GM23338 (cell line): Measurements from ENCODE around the gene PER1. TPM values are rescaled to one million over a fixed set of nuclear protein-coding genes. Genes with fewer than 3 reads are reported as not detected.

ENCODE experiments used
- ATAC-seq: fragments of 200-7000 bp; cut with Tn5 transposase; 3 replicates; pipeline ENCODE4 v1.9.1; 2020
- DNase-seq: peaks from one replicate; pipeline ENCODE4 v3.0.0-alpha.2; 2015; ENCODE audit warnings: low spot score
- H2AFZ ChIP-seq: fragments of 200-600 bp; sonication (generic); 2 replicates; pipeline ENCODE4 v1.8.0; 2016; ENCODE audit warnings: antibody characterized with exemption, mild to moderate bottlenecking, moderate library complexity
- H3F3A ChIP-seq: fragments of 200-600 bp; sonication (generic); replicated peaks from 2 replicates; pipeline ENCODE4 v1.8.0; 2017; ENCODE audit warnings: antibody characterized with exemption, mixed run types, low read depth
- H3K27ac ChIP-seq: fragments of 200-600 bp; sonication (generic); 2 replicates; pipeline ENCODE4 v1.6.1; 2016; ENCODE audit warnings: low read depth
- H3K27me3 ChIP-seq: fragments of 200-600 bp; sonication (generic); 2 replicates; pipeline ENCODE4 v1.8.0; 2016; ENCODE audit warnings: mild to moderate bottlenecking, mixed run types, moderate library complexity; ENCODE audit not compliant: insufficient read depth
- H3K36me3 ChIP-seq: fragments of 200-600 bp; sonication (generic); 2 replicates; pipeline ENCODE4 v1.8.0; 2016; ENCODE audit warnings: mild to moderate bottlenecking; ENCODE audit not compliant: insufficient read depth
- H3K4me1 ChIP-seq: fragments of 200-600 bp; sonication (generic); 2 replicates; pipeline ENCODE4 v1.8.0; 2016; ENCODE audit warnings: mild to moderate bottlenecking, moderate library complexity; ENCODE audit not compliant: insufficient read depth
- H3K4me2 ChIP-seq: fragments of 200-600 bp; sonication (generic); 2 replicates; pipeline ENCODE4 v1.7.1; 2017; ENCODE audit warnings: mixed run types
- H3K4me3 ChIP-seq: fragments of 200-600 bp; sonication (generic); 2 replicates; pipeline ENCODE4 v1.6.1; 2016; ENCODE audit warnings: mixed run types
- H3K79me2 ChIP-seq: fragments of 200-600 bp; sonication (generic); replicated peaks from 2 replicates; pipeline ENCODE4 v1.8.0; 2017; ENCODE audit warnings: mild to moderate bottlenecking; ENCODE audit not compliant: insufficient read depth
- H3K9me2 ChIP-seq: fragments of 200-600 bp; sonication (generic); 2 replicates; pipeline ENCODE4 v1.8.0; 2017; ENCODE audit not compliant: insufficient read depth
- H4K20me1 ChIP-seq: fragments of 200-600 bp; sonication (generic); replicated peaks from 2 replicates; pipeline ENCODE4 v1.8.0; 2017; ENCODE audit warnings: mild to moderate bottlenecking; ENCODE audit not compliant: insufficient read depth
- H3K27ac Mint-ChIP-seq: 2 replicates; pipeline ENCODE4 v1.8.0; 2020; ENCODE audit warnings: inconsistent platforms, mild to moderate bottlenecking, moderate library complexity, mixed read lengths
- H3K27me3 Mint-ChIP-seq: 3 replicates; pipeline ENCODE4 v1.8.0; 2022; ENCODE audit warnings: low read depth, mild to moderate bottlenecking, moderate library complexity, mixed read lengths, inconsistent platforms; ENCODE audit not compliant: insufficient read depth, poor library complexity
- H3K36me3 Mint-ChIP-seq: 3 replicates; pipeline ENCODE4 v1.8.0; 2021; ENCODE audit warnings: low read depth, mild to moderate bottlenecking, inconsistent platforms, moderate library complexity, mixed read lengths
- H3K4me1 Mint-ChIP-seq: 3 replicates; pipeline ENCODE4 v1.8.0; 2020; ENCODE audit warnings: mild to moderate bottlenecking, inconsistent platforms, mixed read lengths
- H3K4me3 Mint-ChIP-seq: 3 replicates; pipeline ENCODE4 v1.8.0; 2021; ENCODE audit warnings: moderate library complexity, mild to moderate bottlenecking, inconsistent platforms, mixed read lengths
- H3K9me3 Mint-ChIP-seq: 3 replicates; pipeline ENCODE4 v1.8.0; 2020; ENCODE audit warnings: moderate library complexity, mild to moderate bottlenecking, inconsistent platforms, mixed read lengths
- CREB1 ChIP-seq: fragments of 250-450 bp; sonication (Bioruptor Pico); IDR thresholded peaks from 2 replicates; pipeline ENCODE4 v1.5.0; 2020; ENCODE audit warnings: low read depth, mild to moderate bottlenecking, moderate library complexity
- EZH2 ChIP-seq: fragments of 200-600 bp; sonication (generic); IDR thresholded peaks from one replicate; pipeline ENCODE4 v1.8.0; 2017; ENCODE audit warnings: antibody characterized with exemption, mild to moderate bottlenecking, low read depth; ENCODE audit not compliant: unreplicated experiment
- EZH2phosphoT487 ChIP-seq: fragments of 200-600 bp; sonication (generic); IDR thresholded peaks from one replicate; pipeline ENCODE4 v1.8.1; 2018; ENCODE audit warnings: antibody characterized with exemption; ENCODE audit not compliant: unreplicated experiment
- JUNB ChIP-seq: IDR thresholded peaks from one replicate; pipeline ENCODE4 v1.6.1; 2016; ENCODE audit warnings: antibody characterized with exemption; ENCODE audit not compliant: unreplicated experiment
- NANOG ChIP-seq: IDR thresholded peaks from 2 replicates; pipeline ENCODE4 v1.6.1; 2016; ENCODE audit warnings: antibody characterized with exemption, borderline replicate concordance
- POLR2AphosphoS5 ChIP-seq: IDR thresholded peaks from 2 replicates; pipeline ENCODE4 v1.6.1; 2016; ENCODE audit warnings: antibody characterized with exemption, low read depth
- STAT1 ChIP-seq: IDR thresholded peaks from one replicate; pipeline ENCODE4 v1.6.1; 2016; ENCODE audit warnings: antibody characterized with exemption; ENCODE audit not compliant: unreplicated experiment
- ZNF114 ChIP-seq: fragments of 250-450 bp; sonication (Bioruptor Pico); IDR thresholded peaks from 2 replicates; pipeline ENCODE4 v1.5.0; 2020; ENCODE audit warnings: mild to moderate bottlenecking, moderate library complexity
- polyA plus RNA-seq: library from polyadenylated mRNA; unstranded; fragments of >200 nt; fragmentation: Nextera tagmentation; extraction: Ambion mirVana; gene quantifications from 2 replicates; pipeline ENCODE4 v1.2.1, GENCODE V29; 2016
- total RNA-seq: library from RNA; depleted of rRNA; stranded (reverse); fragments of >200 nt; shearing (Covaris generic); gene quantifications from 2 replicates; pipeline ENCODE4 v1.2.3, GENCODE V29; 2014
- TF ChIP-seq, protein P1 (sequence below), 2 experiments: fragments of 200-600 bp in 1 of 2; sonication (generic) in 1 of 2; conservative IDR thresholded peaks; 2 replicates each; pipeline versions ENCODE4 v1.5.1 to v1.6.1; 2016 to 2017; ENCODE audit warnings: antibody characterized with exemption in 2 of 2, low read depth in 2 of 2, mild to moderate bottlenecking in 2 of 2, moderate library complexity in 1 of 2
- TF ChIP-seq, protein P2 (sequence below): IDR thresholded peaks from 2 replicates; pipeline ENCODE4 v1.6.1; 2016; ENCODE audit warnings: antibody characterized with exemption
- TF ChIP-seq, protein P3 (sequence below): IDR thresholded peaks from one replicate; pipeline ENCODE4 v1.6.1; 2018; ENCODE audit warnings: antibody characterized with exemption; ENCODE audit not compliant: unreplicated experiment

PER1 gene
- total and polyA plus RNA-seq, 2 experiments from 2014 or later: 12.2 to 36.1 TPM

DNA sequence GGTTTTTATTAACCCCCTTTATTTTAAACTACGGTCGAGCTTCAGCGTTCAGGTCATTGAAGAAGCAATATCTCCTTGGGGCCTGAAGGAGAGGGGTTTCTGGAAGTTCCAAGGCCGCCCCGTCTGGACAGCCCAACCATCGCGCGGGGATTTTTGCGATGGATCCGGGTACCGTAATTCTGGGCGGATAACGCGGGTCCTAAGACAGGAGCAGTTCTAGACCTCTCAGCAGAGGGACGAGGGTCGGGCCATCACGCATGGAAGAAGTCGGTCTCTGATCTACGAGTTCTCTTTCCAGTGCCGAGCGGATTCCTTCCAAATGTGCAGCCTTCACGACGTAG lies 34.2 kb upstream of the PER1 start:
- Histone ChIP-seq H3K79me2 (no peaks in the 10 kb centered on the region), H3K27me3 (peaks cover 13% of the 10 kb centered on the region), H3K9me2 (no peaks in the 10 kb centered on the region), H3K4me3 (peak overlapping the region; percentile 100), H3F3A (peaks cover 11% of the 10 kb centered on the region), H4K20me1 (no peaks in the 10 kb centered on the region), H3K36me3 (no peaks in the 10 kb centered on the region), H3K4me1 (peaks cover 9% of the 10 kb centered on the region), H2AFZ (peak overlapping the region; percentile 98), H3K4me2 (peak overlapping the region; percentile 77), H3K27ac (no peak overlapping the region)
- DNase-seq (no peak), ATAC-seq (no peak)
- Mint-ChIP-seq H3K27ac (no peak overlapping the region), H3K27me3 (peaks cover 22% of the 10 kb centered on the region), H3K9me3 (no peaks in the 10 kb centered on the region; the same call in 2 of the 3 replicates), H3K36me3 (no peaks in the 10 kb centered on the region; the same call in 2 of the 3 replicates), H3K4me1 (peaks cover 13% of the 10 kb centered on the region), H3K4me3 (no peak overlapping the region)
- no peak for TF ChIP-seq ZNF114
- TF ChIP-seq, protein P1, sequence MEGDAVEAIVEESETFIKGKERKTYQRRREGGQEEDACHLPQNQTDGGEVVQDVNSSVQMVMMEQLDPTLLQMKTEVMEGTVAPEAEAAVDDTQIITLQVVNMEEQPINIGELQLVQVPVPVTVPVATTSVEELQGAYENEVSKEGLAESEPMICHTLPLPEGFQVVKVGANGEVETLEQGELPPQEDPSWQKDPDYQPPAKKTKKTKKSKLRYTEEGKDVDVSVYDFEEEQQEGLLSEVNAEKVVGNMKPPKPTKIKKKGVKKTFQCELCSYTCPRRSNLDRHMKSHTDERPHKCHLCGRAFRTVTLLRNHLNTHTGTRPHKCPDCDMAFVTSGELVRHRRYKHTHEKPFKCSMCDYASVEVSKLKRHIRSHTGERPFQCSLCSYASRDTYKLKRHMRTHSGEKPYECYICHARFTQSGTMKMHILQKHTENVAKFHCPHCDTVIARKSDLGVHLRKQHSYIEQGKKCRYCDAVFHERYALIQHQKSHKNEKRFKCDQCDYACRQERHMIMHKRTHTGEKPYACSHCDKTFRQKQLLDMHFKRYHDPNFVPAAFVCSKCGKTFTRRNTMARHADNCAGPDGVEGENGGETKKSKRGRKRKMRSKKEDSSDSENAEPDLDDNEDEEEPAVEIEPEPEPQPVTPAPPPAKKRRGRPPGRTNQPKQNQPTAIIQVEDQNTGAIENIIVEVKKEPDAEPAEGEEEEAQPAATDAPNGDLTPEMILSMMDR (conservative IDR thresholded peaks at IDR 0.05; ENCODE audit: low read depth in 2 of 2): 0 out of 4 replicates have a peak, but pooled peaks of 1 of the 2 experiments have one; percentile 25
- TF ChIP-seq POLR2AphosphoS5: no peak
- TF ChIP-seq STAT1: no peak
- TF ChIP-seq EZH2phosphoT487: no peak

DNA sequence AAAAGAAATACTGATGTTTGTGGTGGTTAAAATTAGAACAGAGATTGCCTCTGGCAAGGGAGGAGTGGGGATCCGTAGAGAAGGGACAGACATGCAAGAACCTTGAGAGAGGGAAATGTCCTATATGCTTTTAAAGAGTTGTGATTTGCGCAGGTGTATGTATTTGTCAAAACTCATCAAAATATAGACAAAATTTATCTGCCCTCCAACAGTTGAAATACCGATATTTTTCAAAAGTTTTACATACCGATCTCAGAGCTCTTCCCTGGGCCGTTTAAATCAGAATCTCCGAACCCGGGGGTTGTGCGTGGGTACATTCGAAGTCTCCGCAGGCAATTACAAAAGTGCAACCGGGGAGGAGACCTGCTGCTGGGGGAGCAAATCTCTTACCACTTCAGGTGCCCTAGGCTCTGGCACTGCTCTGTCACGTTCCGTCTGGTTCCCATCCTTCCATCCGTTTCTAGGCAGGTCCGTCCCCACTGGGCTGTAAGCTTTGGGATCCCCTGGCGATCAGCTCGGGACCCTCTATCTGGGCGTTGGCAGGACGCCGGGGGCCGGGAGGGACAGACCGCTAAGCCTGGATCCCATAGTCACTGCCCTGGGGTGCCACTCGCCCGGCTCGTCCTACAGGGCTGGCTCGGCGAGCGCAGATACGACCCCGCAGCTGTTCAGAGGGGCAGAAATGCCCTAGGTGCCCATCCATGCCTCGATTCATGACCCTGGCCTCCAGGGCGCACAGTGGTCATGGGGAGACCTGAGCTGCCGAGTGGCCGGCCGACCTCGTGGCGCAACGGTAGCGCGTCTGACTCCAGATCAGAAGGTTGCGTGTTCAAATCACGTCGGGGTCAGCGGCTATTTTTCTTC lies 33.6 kb upstream of the PER1 start:
- Mint-ChIP-seq H3K27me3 (peaks cover 22% of the 10 kb centered on the region), H3K27ac (no peak overlapping the region), H3K36me3 (no peaks in the 10 kb centered on the region; the same call in 2 of the 3 replicates), H3K9me3 (no peaks in the 10 kb centered on the region; the same call in 2 of the 3 replicates), H3K4me3 (no peak overlapping the region), H3K4me1 (peaks cover 10% of the 10 kb centered on the region)
- peak; percentile 80 for DNase-seq
- Histone ChIP-seq H2AFZ (peak overlapping the region; percentile 98), H4K20me1 (no peaks in the 10 kb centered on the region), H3F3A (peaks cover 9% of the 10 kb centered on the region), H3K4me2 (peak overlapping the region; percentile 77), H3K4me3 (peak overlapping the region; percentile 100), H3K27me3 (peaks cover 13% of the 10 kb centered on the region), H3K4me1 (peaks cover 9% of the 10 kb centered on the region), H3K36me3 (no peaks in the 10 kb centered on the region), H3K79me2 (no peaks in the 10 kb centered on the region), H3K27ac (no peak overlapping the region), H3K9me2 (no peaks in the 10 kb centered on the region)
- peak; percentile 27 for ATAC-seq
- TF ChIP-seq, protein P2, sequence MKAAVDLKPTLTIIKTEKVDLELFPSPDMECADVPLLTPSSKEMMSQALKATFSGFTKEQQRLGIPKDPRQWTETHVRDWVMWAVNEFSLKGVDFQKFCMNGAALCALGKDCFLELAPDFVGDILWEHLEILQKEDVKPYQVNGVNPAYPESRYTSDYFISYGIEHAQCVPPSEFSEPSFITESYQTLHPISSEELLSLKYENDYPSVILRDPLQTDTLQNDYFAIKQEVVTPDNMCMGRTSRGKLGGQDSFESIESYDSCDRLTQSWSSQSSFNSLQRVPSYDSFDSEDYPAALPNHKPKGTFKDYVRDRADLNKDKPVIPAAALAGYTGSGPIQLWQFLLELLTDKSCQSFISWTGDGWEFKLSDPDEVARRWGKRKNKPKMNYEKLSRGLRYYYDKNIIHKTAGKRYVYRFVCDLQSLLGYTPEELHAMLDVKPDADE: no peak; the same call in 1 of the 2 replicates
- TF ChIP-seq ZNF114: no peak
- peak; percentile 54 for TF ChIP-seq CREB1
- no peak for TF ChIP-seq NANOG
- TF ChIP-seq, protein P1 (conservative IDR thresholded peaks at IDR 0.05; ENCODE audit: low read depth in 2 of 2): no peak
- TF ChIP-seq JUNB: no peak
- TF ChIP-seq, protein P3, sequence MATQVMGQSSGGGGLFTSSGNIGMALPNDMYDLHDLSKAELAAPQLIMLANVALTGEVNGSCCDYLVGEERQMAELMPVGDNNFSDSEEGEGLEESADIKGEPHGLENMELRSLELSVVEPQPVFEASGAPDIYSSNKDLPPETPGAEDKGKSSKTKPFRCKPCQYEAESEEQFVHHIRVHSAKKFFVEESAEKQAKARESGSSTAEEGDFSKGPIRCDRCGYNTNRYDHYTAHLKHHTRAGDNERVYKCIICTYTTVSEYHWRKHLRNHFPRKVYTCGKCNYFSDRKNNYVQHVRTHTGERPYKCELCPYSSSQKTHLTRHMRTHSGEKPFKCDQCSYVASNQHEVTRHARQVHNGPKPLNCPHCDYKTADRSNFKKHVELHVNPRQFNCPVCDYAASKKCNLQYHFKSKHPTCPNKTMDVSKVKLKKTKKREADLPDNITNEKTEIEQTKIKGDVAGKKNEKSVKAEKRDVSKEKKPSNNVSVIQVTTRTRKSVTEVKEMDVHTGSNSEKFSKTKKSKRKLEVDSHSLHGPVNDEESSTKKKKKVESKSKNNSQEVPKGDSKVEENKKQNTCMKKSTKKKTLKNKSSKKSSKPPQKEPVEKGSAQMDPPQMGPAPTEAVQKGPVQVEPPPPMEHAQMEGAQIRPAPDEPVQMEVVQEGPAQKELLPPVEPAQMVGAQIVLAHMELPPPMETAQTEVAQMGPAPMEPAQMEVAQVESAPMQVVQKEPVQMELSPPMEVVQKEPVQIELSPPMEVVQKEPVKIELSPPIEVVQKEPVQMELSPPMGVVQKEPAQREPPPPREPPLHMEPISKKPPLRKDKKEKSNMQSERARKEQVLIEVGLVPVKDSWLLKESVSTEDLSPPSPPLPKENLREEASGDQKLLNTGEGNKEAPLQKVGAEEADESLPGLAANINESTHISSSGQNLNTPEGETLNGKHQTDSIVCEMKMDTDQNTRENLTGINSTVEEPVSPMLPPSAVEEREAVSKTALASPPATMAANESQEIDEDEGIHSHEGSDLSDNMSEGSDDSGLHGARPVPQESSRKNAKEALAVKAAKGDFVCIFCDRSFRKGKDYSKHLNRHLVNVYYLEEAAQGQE: no peak
- TF ChIP-seq EZH2: no peak
